Ectodermal cell (in vitro differentiated cells): Measurements from ENCODE around the gene PARD3B.

ENCODE experiments used
- H3K27ac ChIP-seq: 2 replicates; pipeline ENCODE4 v1.7.0; 2013; ENCODE audit warnings: mild to moderate bottlenecking, low read depth, low read length; ENCODE audit not compliant: insufficient read depth, poor library complexity, severe bottlenecking
- H3K27me3 ChIP-seq: 2 replicates; pipeline ENCODE4 v1.7.0; 2013; ENCODE audit warnings: mild to moderate bottlenecking, low read length; ENCODE audit not compliant: insufficient read depth, control insufficient read depth, poor library complexity, severe bottlenecking
- H3K36me3 ChIP-seq: one replicate; pipeline ENCODE4 v1.7.0; 2013; ENCODE audit warnings: low read length; ENCODE audit not compliant: control insufficient read depth, insufficient read depth
- H3K4me1 ChIP-seq: one replicate; pipeline ENCODE4 v1.7.0; 2013; ENCODE audit warnings: low read length; ENCODE audit not compliant: control insufficient read depth, insufficient read depth
- H3K4me3 ChIP-seq: 2 replicates; pipeline ENCODE4 v1.7.0; 2013; ENCODE audit warnings: low read depth, low read length, control low read depth; ENCODE audit not compliant: insufficient read depth
- H3K9me3 ChIP-seq: 2 replicates; pipeline ENCODE4 v1.7.0; 2013; ENCODE audit warnings: mild to moderate bottlenecking, low read length, moderate library complexity; ENCODE audit not compliant: control insufficient read depth
- WGBS, 2 experiments: methylation state at CpG; one replicate each; pipeline ENCODE4 v1.1.7; 2013; ENCODE audit warnings: missing lambda C conversion rate in 2 of 2; 5-methylcytosine and 5-hydroxymethylcytosine counted together

The PARD3B gene

DNA sequence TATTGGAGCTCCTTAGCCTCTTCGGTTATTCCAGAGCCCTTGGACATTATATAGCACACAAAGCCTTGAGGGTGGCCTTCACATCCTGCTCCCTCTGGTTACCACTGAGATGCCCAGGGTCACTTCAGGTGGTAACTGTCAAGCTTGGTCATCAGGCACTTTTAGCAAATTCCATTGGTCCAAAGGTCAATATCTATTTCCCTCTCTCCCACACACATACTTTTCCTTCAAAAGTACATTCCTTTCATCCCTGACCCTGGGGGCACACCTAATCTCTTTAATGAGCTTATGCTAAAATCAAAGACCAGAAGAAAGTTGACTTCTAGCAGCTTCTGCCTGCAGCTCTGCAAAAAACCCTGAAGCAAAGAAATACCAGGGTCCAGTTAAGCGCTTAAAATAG, 965.1 kb downstream of the PARD3B start:
- 88 to 93% methylated on average over 1 of the region's 2 CpGs for WGBS, 2 experiments

DNA sequence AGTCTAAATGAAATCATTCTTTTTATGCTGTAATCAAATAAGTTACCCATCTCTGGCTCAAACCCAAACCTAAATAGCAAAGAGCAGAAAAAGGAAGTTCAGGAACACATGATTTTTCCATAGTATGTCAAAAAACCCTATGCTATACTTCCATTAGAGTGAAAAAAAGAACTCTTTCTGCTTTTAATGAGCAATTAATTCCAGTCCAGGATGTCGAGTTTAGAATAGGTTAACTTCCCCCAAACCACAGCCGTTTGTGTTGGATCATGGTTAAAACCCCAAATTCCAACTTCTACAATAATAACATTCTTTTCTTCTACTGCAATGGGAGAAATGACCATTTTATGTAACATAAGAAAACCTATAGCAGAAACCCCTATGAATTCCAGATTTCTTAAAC, 965.9 kb downstream of the PARD3B start:
- no peaks in the 10 kb centered on the region for H3K27me3 ChIP-seq
- H3K4me3 ChIP-seq = no peak overlapping the region
- peaks cover 10% of the 10 kb centered on the region for H3K4me1 ChIP-seq
- H3K9me3 ChIP-seq = no peaks in the 10 kb centered on the region
- H3K36me3 ChIP-seq = no peaks in the 10 kb centered on the region
- no peak overlapping the region for H3K27ac ChIP-seq
- 92 to 93% methylated on average over 2 of the region's 2 CpGs for WGBS, 2 experiments

More for the DNA sequence above, 965.1 kb downstream of the PARD3B start:
- Histone ChIP-seq H3K4me1 (peaks cover 10% of the 10 kb centered on the region), H3K36me3 (no peaks in the 10 kb centered on the region), H3K4me3 (no peak overlapping the region), H3K27me3 (no peaks in the 10 kb centered on the region), H3K27ac (no peak overlapping the region), H3K9me3 (no peaks in the 10 kb centered on the region)

DNA sequence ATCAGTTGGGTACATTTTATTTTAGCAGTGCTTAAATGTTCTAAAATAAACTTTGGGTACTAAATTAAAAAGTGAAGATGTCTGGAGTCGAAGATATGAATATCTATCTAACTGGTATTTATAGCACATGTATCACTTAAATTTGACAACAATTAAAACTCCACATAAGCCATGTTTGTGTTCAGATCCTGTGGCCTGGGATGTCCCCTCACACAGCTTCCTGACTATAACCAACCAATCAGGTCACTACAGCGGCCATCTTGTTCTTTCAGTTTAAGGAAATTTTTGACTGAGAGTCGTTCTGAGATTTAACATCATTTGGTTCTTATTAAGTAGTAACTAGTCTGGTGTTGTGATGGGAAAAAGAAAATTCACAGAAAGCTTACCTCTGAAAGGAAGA, 966.4 kb downstream of the PARD3B start:
- WGBS, 2 experiments = 97 to 100% methylated on average over 2 to 3 of the region's 3 CpGs
- Histone ChIP-seq H3K9me3 (no peaks in the 10 kb centered on the region), H3K4me1 (peaks cover 10% of the 10 kb centered on the region), H3K27me3 (no peaks in the 10 kb centered on the region), H3K27ac (no peak overlapping the region), H3K36me3 (no peaks in the 10 kb centered on the region), H3K4me3 (no peak overlapping the region)

GRCh38 chr2:205520311-205520710, 975.0 kb downstream of the PARD3B start:
- Histone ChIP-seq H3K27ac (no peak overlapping the region), H3K4me1 (no peaks in the 10 kb centered on the region), H3K4me3 (no peak overlapping the region), H3K9me3 (no peaks in the 10 kb centered on the region), H3K36me3 (no peaks in the 10 kb centered on the region), H3K27me3 (no peaks in the 10 kb centered on the region)
- WGBS, 2 experiments = 92 to 94% methylated on average over 4 of the region's 4 CpGs

- no peaks in the 10 kb centered on the region for H3K9me3 ChIP-seq
- 89 to 97% methylated on average over 3 of the region's 3 CpGs for WGBS, 2 experiments
Measured at GRCh38 chr2:205524656-205525055, 979.4 kb downstream of the PARD3B start.

GRCh38 chr2:205527801-205528200, 982.5 kb downstream of the PARD3B start:
- H3K36me3 ChIP-seq = no peaks in the 10 kb centered on the region
- H3K27me3 ChIP-seq = no peaks in the 10 kb centered on the region
- H3K4me3 ChIP-seq = no peak overlapping the region
- no peaks in the 10 kb centered on the region for H3K9me3 ChIP-seq
- H3K4me1 ChIP-seq = peaks cover 4% of the 10 kb centered on the region
- H3K27ac ChIP-seq = no peak overlapping the region

More at GRCh38 chr2:205524656-205525055, 979.4 kb downstream of the PARD3B start:
- H3K27me3 ChIP-seq = no peaks in the 10 kb centered on the region
- no peaks in the 10 kb centered on the region for H3K36me3 ChIP-seq
- H3K4me1 ChIP-seq = no peaks in the 10 kb centered on the region
- no peak overlapping the region for H3K4me3 ChIP-seq
- H3K27ac ChIP-seq = no peak overlapping the region

DNA sequence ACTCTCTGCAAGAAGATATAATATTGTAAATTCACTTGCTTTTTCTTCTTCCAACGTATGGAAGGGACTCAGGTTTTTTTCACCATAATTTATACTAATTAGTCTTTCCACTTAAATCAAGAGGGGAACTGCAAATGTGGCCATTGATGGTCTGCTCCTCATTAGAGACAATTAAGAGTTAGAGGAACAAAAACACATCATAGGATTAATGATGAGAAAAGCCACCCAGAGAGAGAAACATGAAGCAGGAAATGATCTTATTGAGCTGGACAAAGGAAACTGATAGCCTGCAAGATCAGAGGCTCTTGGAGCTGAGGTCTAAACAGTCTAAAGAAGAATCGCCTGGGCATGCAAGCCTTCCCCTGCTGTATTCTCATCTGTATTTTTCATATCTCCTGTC, 985.8 kb downstream of the PARD3B start:
- H3K27ac ChIP-seq = no peak overlapping the region

DNA sequence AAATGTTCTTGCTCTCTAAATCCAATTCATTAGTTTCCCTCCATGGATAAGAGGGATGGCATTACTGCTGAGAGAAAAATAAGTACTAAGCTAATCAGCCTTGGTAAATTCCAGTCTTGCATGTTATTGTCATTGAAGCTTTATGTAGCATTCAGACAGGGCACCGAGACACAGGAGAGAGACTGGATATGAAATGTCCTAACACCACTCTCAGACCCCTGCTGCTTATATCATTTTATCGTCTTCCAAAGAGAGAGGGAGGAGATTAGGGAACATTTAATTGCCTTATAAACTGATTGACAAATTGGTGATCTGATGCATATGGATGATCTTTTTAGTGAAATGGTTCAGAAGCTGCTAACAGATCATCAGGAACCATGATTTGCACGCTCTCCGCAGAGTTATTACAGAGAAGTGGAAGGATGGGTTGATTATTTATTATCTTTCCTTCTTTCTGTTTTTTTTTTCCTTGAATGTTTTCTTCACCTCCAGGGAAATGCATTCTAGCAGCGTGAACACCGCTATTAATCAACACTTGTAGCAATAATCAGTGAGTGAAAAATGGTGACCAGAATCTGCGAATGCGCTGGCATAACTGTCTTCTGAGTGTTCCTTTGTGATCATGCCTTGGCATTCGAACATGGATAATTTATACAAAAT, 986.3 kb downstream of the PARD3B start:
- 94 to 95% methylated on average over 8 to 9 of the region's 9 CpGs for WGBS, 2 experiments
- Histone ChIP-seq H3K27me3 (no peaks in the 10 kb centered on the region), H3K4me3 (no peak overlapping the region)

More for the DNA sequence above, 985.8 kb downstream of the PARD3B start:
- H3K27me3 ChIP-seq = no peaks in the 10 kb centered on the region
- 83 to 100% methylated on average over 1 to 2 of the region's 2 CpGs for WGBS, 2 experiments
- peaks cover 4% of the 10 kb centered on the region for H3K4me1 ChIP-seq
- H3K4me3 ChIP-seq = no peak overlapping the region
- H3K9me3 ChIP-seq = no peaks in the 10 kb centered on the region
- H3K36me3 ChIP-seq = no peaks in the 10 kb centered on the region

GRCh38 chr2:205535001-205535400, 989.7 kb downstream of the PARD3B start:
- H3K27me3 ChIP-seq = no peaks in the 10 kb centered on the region
- H3K36me3 ChIP-seq = no peaks in the 10 kb centered on the region
- H3K27ac ChIP-seq = no peak overlapping the region
- peaks cover 4% of the 10 kb centered on the region for H3K4me1 ChIP-seq
- WGBS, 2 experiments = 83 to 100% methylated on average over 3 of the region's 3 CpGs
- no peaks in the 10 kb centered on the region for H3K9me3 ChIP-seq
- no peak overlapping the region for H3K4me3 ChIP-seq

More for the DNA sequence above, 986.3 kb downstream of the PARD3B start:
- no peak overlapping the region for H3K27ac ChIP-seq
- H3K36me3 ChIP-seq = no peaks in the 10 kb centered on the region
- peaks cover 4% of the 10 kb centered on the region for H3K4me1 ChIP-seq
- H3K9me3 ChIP-seq = no peaks in the 10 kb centered on the region

GRCh38 chr2:205539603-205540002, 994.3 kb downstream of the PARD3B start:
- WGBS, 2 experiments = 87 to 88% methylated on average over 5 of the region's 5 CpGs
- Histone ChIP-seq H3K9me3 (no peaks in the 10 kb centered on the region), H3K4me1 (no peaks in the 10 kb centered on the region), H3K27me3 (no peaks in the 10 kb centered on the region), H3K27ac (no peak overlapping the region), H3K4me3 (no peak overlapping the region), H3K36me3 (no peaks in the 10 kb centered on the region)
